GM10248 (cell line): ENCODE results near the gene LCORL.

Source experiments
- CTCF ChIA-PET: fragments of 300-600 bp; sonication (Branson Sonifier 250); formaldehyde crosslinking; extraction: SDS; loops from one replicate; lab custom pipeline; 2021; ENCODE audit warnings: antibody characterized with exemption; lab: Yijun Ruan, JAX
- POLR2A ChIA-PET: fragments of 350-650 bp; sonication (Branson Sonifier 250); formaldehyde crosslinking; extraction: SDS; loops from one replicate; lab custom pipeline; 2020; ENCODE audit warnings: antibody characterized with exemption; lab: Yijun Ruan, JAX
- DNase-seq: peaks from one replicate; pipeline ENCODE4 v3.0.0; 2012; ENCODE audit errors: extremely low spot score
- CTCF ChIP-seq: IDR thresholded peaks from 2 replicates; pipeline ENCODE4 v1.5.1; 2012; ENCODE audit warnings: mild to moderate bottlenecking, low read depth; ENCODE audit errors: extremely low read depth, missing control alignments, control extremely low read depth

LCORL gene

DNA sequence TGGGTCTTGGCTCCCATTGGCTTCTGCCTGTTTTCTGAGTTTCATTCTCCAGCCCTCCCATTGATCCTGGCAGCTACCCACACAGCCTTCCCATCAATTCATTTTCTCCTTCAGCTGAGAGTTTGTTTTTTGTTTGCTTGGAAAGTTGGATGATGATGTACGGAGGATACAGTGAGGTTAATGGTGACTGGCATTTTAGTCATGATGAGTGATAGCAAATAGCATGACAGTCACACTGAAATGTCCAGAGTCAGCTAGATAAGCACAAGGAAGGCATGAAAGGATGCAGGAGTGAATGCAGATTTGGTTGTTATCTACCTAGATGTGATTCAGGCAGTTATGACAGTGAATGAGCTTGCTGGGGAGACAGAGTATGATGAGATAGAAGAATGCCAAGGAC is 30.6 kb upstream of the LCORL start:
- no peak for DNase-seq
- POLR2A ChIA-PET = no interaction called here
- no peak for TF ChIP-seq CTCF
- CTCF ChIA-PET = interaction anchor here (1.1 to 1.6 kb wide), 3 partner anchors 9 to 235 kb away, joined by 3 to 5 read pairs (median 4); no protein-coding TSS in a partner anchor

DNA sequence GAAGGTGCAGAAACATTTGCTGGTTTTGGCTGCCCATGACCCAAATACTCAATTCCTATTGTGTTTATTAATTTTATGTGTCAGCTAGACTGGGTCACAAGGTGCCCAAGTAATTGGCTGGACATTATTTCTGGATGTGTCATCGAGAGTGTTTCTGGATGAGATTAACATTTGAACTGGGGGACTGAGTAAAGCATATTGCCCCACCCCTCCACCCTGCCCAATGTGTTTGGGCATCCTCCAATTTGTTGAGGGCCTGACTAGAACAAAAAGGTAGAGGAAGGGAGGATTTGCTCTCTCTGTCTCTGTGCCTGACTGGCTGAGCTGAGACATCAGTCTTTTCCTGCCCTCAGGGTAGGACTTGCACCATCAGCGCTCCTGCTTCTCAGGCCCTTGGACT is 29.7 kb upstream of the LCORL start:
- no peak for TF ChIP-seq CTCF
- no peak for DNase-seq
- POLR2A ChIA-PET = no interaction called here
- CTCF ChIA-PET = interaction anchor here (1.1 to 1.6 kb wide), 4 partner anchors 8 to 234 kb away, joined by 3 to 5 read pairs (median 4); no protein-coding TSS in a partner anchor

- ChIA-PET CTCF (interaction anchor here (0.7 to 1.6 kb wide), 4 partner anchors 9 to 242 kb away, joined by 3 read pairs; no protein-coding TSS in a partner anchor), POLR2A (no interaction called here)
- DNase-seq = no peak
- TF ChIP-seq CTCF = no peak
Observed at GRCh38 chr4:18050448-18050847, 28.9 kb upstream of the LCORL start.

- POLR2A ChIA-PET = no interaction called here
- DNase-seq = no peak
- TF ChIP-seq CTCF = no peak
- CTCF ChIA-PET = no interaction called here
Observed at GRCh38 chr4:18049446-18049845, 27.9 kb upstream of the LCORL start.

- ChIA-PET POLR2A (no interaction called here), CTCF (interaction anchor here (0.6 to 2.0 kb wide), 3 partner anchors 9 to 226 kb away, joined by 4 to 5 read pairs (median 4); no protein-coding TSS in a partner anchor)
- TF ChIP-seq CTCF = no peak
- DNase-seq = no peak
Observed at GRCh38 chr4:18042754-18043153, 21.2 kb upstream of the LCORL start.

DNA sequence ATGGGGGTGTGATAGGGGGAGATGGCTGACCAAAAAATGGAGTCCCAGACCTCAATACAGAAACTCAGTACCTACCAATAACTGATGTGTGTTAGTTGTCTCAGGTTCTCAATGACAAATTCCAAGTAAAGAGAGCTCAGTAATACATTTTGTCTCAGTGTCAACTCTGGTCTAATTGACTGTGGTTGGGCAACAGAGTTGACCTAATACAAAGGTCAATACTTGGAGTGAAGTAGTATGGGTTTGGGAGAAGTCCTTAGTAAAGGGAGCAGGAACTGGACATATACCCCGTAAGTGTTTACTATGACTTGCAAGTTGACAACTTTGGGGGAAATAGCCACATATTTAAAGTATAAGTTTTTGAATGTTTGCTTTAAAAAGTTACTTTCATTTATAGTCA is 20.5 kb upstream of the LCORL start:
- CTCF ChIA-PET = interaction anchor here (2.0 kb wide), 1 partner anchor 225 kb away, joined by 5 read pairs; no protein-coding TSS in a partner anchor

More for the DNA sequence above, 20.5 kb upstream of the LCORL start:
- POLR2A ChIA-PET = no interaction called here
- DNase-seq = no peak
- no peak for TF ChIP-seq CTCF
